ENCODE results near the gene COPS8.

The COPS8 gene

GRCh38 chr2:237097911-237098702 is 12.4 kb downstream of the COPS8 start:
- no peak overlapping the region for H3K4me3 Mint-ChIP-seq
- no peaks in the 10 kb centered on the region for H3K9me3 Mint-ChIP-seq
- intact Hi-C loops (cut with micrococcal nuclease) = no loop called here
- H3K27ac Mint-ChIP-seq = no peak overlapping the region
- H3K27me3 Mint-ChIP-seq = no peaks in the 10 kb centered on the region
- H3K4me1 Mint-ChIP-seq (ENCODE audit: low read depth) = no peaks in the 10 kb centered on the region
- H3K36me3 Mint-ChIP-seq (ENCODE audit: low read depth) = peaks cover 85% of the 10 kb centered on the region

GRCh38 chr2:237099804-237100203 is 14.1 kb downstream of the COPS8 start:
- no peaks in the 10 kb centered on the region for H3K27me3 Mint-ChIP-seq
- H3K4me3 Mint-ChIP-seq = no peak overlapping the region
- H3K4me1 Mint-ChIP-seq (ENCODE audit: low read depth) = no peaks in the 10 kb centered on the region
- intact Hi-C loops (cut with micrococcal nuclease) = no loop called here
- no peaks in the 10 kb centered on the region for H3K9me3 Mint-ChIP-seq
- no peak overlapping the region for H3K27ac Mint-ChIP-seq
- peaks cover 78% of the 10 kb centered on the region for H3K36me3 Mint-ChIP-seq (ENCODE audit: low read depth)

- H3K36me3 Mint-ChIP-seq (ENCODE audit: low read depth) = peaks cover 75% of the 10 kb centered on the region
- no peak overlapping the region for H3K27ac Mint-ChIP-seq
- H3K27me3 Mint-ChIP-seq = no peaks in the 10 kb centered on the region
- H3K4me1 Mint-ChIP-seq (ENCODE audit: low read depth) = no peaks in the 10 kb centered on the region
- H3K9me3 Mint-ChIP-seq = no peaks in the 10 kb centered on the region
- no peak overlapping the region for H3K4me3 Mint-ChIP-seq
- intact Hi-C loops (cut with micrococcal nuclease) = no loop called here
Observed at GRCh38 chr2:237101118-237101979, 15.7 kb downstream of the COPS8 start.

- H3K27me3 Mint-ChIP-seq = no peaks in the 10 kb centered on the region
- intact Hi-C loops (cut with micrococcal nuclease) = no loop called here
- no peak overlapping the region for H3K27ac Mint-ChIP-seq
- H3K4me3 Mint-ChIP-seq = no peak overlapping the region
- no peaks in the 10 kb centered on the region for H3K9me3 Mint-ChIP-seq
- peaks cover 64% of the 10 kb centered on the region for H3K36me3 Mint-ChIP-seq (ENCODE audit: low read depth)
- no peaks in the 10 kb centered on the region for H3K4me1 Mint-ChIP-seq (ENCODE audit: low read depth)
Observed at GRCh38 chr2:237102428-237102827, 16.7 kb downstream of the COPS8 start.

GRCh38 chr2:237109421-237109934 is 23.8 kb downstream of the COPS8 start:
- no peaks in the 10 kb centered on the region for H3K27me3 Mint-ChIP-seq
- no peaks in the 10 kb centered on the region for H3K4me1 Mint-ChIP-seq (ENCODE audit: low read depth)
- peaks cover 28% of the 10 kb centered on the region for H3K9me3 Mint-ChIP-seq
- no peak overlapping the region for H3K4me3 Mint-ChIP-seq
- H3K27ac Mint-ChIP-seq = no peak overlapping the region
- peaks cover 12% of the 10 kb centered on the region for H3K36me3 Mint-ChIP-seq (ENCODE audit: low read depth)
- intact Hi-C loops (cut with micrococcal nuclease) = no loop called here

GRCh38 chr2:237113026-237113795 is 27.5 kb downstream of the COPS8 start:
- H3K9me3 Mint-ChIP-seq = peaks cover 24% of the 10 kb centered on the region
- no peak overlapping the region for H3K27ac Mint-ChIP-seq
- intact Hi-C loops (cut with micrococcal nuclease) = no loop called here
- no peaks in the 10 kb centered on the region for H3K36me3 Mint-ChIP-seq (ENCODE audit: low read depth)
- no peak overlapping the region for H3K4me3 Mint-ChIP-seq
- peaks cover 6% of the 10 kb centered on the region for H3K4me1 Mint-ChIP-seq (ENCODE audit: low read depth)
- peaks cover 3% of the 10 kb centered on the region for H3K27me3 Mint-ChIP-seq

- no peak overlapping the region for H3K27ac Mint-ChIP-seq
- peaks cover 3% of the 10 kb centered on the region for H3K27me3 Mint-ChIP-seq
- no peak overlapping the region for H3K4me3 Mint-ChIP-seq
- intact Hi-C loops (cut with micrococcal nuclease) = no loop called here
- H3K4me1 Mint-ChIP-seq (ENCODE audit: low read depth) = peaks cover 12% of the 10 kb centered on the region
- no peaks in the 10 kb centered on the region for H3K9me3 Mint-ChIP-seq
- no peaks in the 10 kb centered on the region for H3K36me3 Mint-ChIP-seq (ENCODE audit: low read depth)
Observed at GRCh38 chr2:237115870-237116269, 30.2 kb downstream of the COPS8 start.

GRCh38 chr2:237116431-237116830 is 30.7 kb downstream of the COPS8 start:
- intact Hi-C loops (cut with micrococcal nuclease) = no loop called here
- H3K4me3 Mint-ChIP-seq = no peak overlapping the region

GRCh38 chr2:237118025-237118424 is 32.3 kb downstream of the COPS8 start:
- H3K36me3 Mint-ChIP-seq (ENCODE audit: low read depth) = no peaks in the 10 kb centered on the region
- H3K4me1 Mint-ChIP-seq (ENCODE audit: low read depth) = peaks cover 12% of the 10 kb centered on the region
- H3K27ac Mint-ChIP-seq = no peak overlapping the region
- intact Hi-C loops (cut with micrococcal nuclease) = no loop called here
- H3K4me3 Mint-ChIP-seq = no peak overlapping the region
- H3K9me3 Mint-ChIP-seq = no peaks in the 10 kb centered on the region
- H3K27me3 Mint-ChIP-seq = peaks cover 3% of the 10 kb centered on the region

More at GRCh38 chr2:237116431-237116830, 30.7 kb downstream of the COPS8 start:
- Mint-ChIP-seq H3K36me3 (ENCODE audit: low read depth) (no peaks in the 10 kb centered on the region), H3K27ac (no peak overlapping the region), H3K9me3 (no peaks in the 10 kb centered on the region), H3K4me1 (ENCODE audit: low read depth) (peaks cover 12% of the 10 kb centered on the region), H3K27me3 (peaks cover 3% of the 10 kb centered on the region)

GRCh38 chr2:237118561-237119155 is 33.0 kb downstream of the COPS8 start:
- peaks cover 12% of the 10 kb centered on the region for H3K4me1 Mint-ChIP-seq (ENCODE audit: low read depth)
- H3K36me3 Mint-ChIP-seq (ENCODE audit: low read depth) = no peaks in the 10 kb centered on the region
- no peak overlapping the region for H3K27ac Mint-ChIP-seq
- peaks cover 3% of the 10 kb centered on the region for H3K27me3 Mint-ChIP-seq
- no peak overlapping the region for H3K4me3 Mint-ChIP-seq
- intact Hi-C loops (cut with micrococcal nuclease) = no loop called here
- H3K9me3 Mint-ChIP-seq = no peaks in the 10 kb centered on the region

GRCh38 chr2:237120916-237121315 is 35.2 kb downstream of the COPS8 start:
- no peaks in the 10 kb centered on the region for H3K9me3 Mint-ChIP-seq

GRCh38 chr2:237121321-237121720 is 35.6 kb downstream of the COPS8 start:
- no peak overlapping the region for H3K4me3 Mint-ChIP-seq
- H3K4me1 Mint-ChIP-seq (ENCODE audit: low read depth) = peaks cover 12% of the 10 kb centered on the region
- H3K27ac Mint-ChIP-seq = no peak overlapping the region
- H3K9me3 Mint-ChIP-seq = no peaks in the 10 kb centered on the region
- intact Hi-C loops (cut with micrococcal nuclease) = no loop called here
- H3K27me3 Mint-ChIP-seq = peaks cover 3% of the 10 kb centered on the region
- no peaks in the 10 kb centered on the region for H3K36me3 Mint-ChIP-seq (ENCODE audit: low read depth)

More at GRCh38 chr2:237120916-237121315, 35.2 kb downstream of the COPS8 start:
- Mint-ChIP-seq H3K36me3 (ENCODE audit: low read depth) (no peaks in the 10 kb centered on the region), H3K27me3 (peaks cover 3% of the 10 kb centered on the region), H3K27ac (no peak overlapping the region), H3K4me1 (ENCODE audit: low read depth) (peaks cover 12% of the 10 kb centered on the region), H3K4me3 (no peak overlapping the region)
- intact Hi-C loops (cut with micrococcal nuclease) = no loop called here

- H3K9me3 Mint-ChIP-seq = no peaks in the 10 kb centered on the region
Observed at GRCh38 chr2:237122214-237122666, 36.6 kb downstream of the COPS8 start.

More at GRCh38 chr2:237122214-237122666, 36.6 kb downstream of the COPS8 start:
- H3K27me3 Mint-ChIP-seq = no peaks in the 10 kb centered on the region
- no peaks in the 10 kb centered on the region for H3K36me3 Mint-ChIP-seq (ENCODE audit: low read depth)
- H3K4me3 Mint-ChIP-seq = no peak overlapping the region
- peaks cover 12% of the 10 kb centered on the region for H3K4me1 Mint-ChIP-seq (ENCODE audit: low read depth)
- intact Hi-C loops (cut with micrococcal nuclease) = no loop called here
- no peak overlapping the region for H3K27ac Mint-ChIP-seq

Data from dendritic cell treated with granulocyte-macrophage colony-stimulating factor and Interleukin-4, amounts not matched to agents 40 ng/mL and 50 ng/mL, for 4 days (primary cell).